ENCODE results near the gene PRIMPOL.
"Not testable (repeated sequence)": the region's sequence is repeated elsewhere in the genome, so short reads cannot be mapped to it uniquely, and the experiment has no call there.

- not testable (repeated sequence) for TF ChIP-seq CTCF, POLR2AphosphoS5 (IDR thresholded peaks at IDR 0.05)
These were observed 25.0 kb upstream of the PRIMPOL start for GRCh38 chr4:184624504-184624903.

Measured in stomach (tissue), 4 donors.